Sigmoid colon (tissue), 7 donors: ENCODE results near the gene LITAF. TPM values are rescaled to one million over a fixed set of nuclear protein-coding genes. Genes with fewer than 3 reads are reported as not detected.
"Not testable (repeated sequence)": the region's sequence is repeated elsewhere in the genome, so short reads cannot be mapped to it uniquely, and the experiment has no call there.

Experiments
- DNase-seq: peaks from one replicate; pipeline ENCODE4 v3.0.0-alpha.2; 2019
- H3K27ac ChIP-seq, 4 donors: fragments of 200-600 bp; sonication (generic); one replicate each; pipeline ENCODE4 v1.5.1; 2016 to 2019; ENCODE audit warnings: mild to moderate bottlenecking in 1 of 4
- H3K27me3 ChIP-seq, 3 donors: fragments of 200-600 bp; sonication (generic); one replicate each; pipeline ENCODE4 v1.5.1; 2019; ENCODE audit warnings: mild to moderate bottlenecking in 1 of 3
- H3K36me3 ChIP-seq, 4 donors: fragments of 200-600 bp; sonication (generic); one replicate each; pipeline ENCODE4 v1.5.1; 2016 to 2019
- H3K4me1 ChIP-seq, 4 donors: fragments of 200-600 bp; sonication (generic); one replicate each; pipeline ENCODE4 v1.5.1; 2017 to 2019
- H3K4me3 ChIP-seq, 4 donors: fragments of 200-600 bp; sonication (generic); one replicate each; pipeline ENCODE4 v1.5.1; 2017 to 2019; ENCODE audit warnings: mild to moderate bottlenecking in 2 of 4, moderate library complexity in 1 of 4
- H3K9me3 ChIP-seq, 4 donors: fragments of 200-600 bp in 3 of 4; sonication (generic) in 3 of 4; one replicate each; pipeline versions ENCODE4 v1.5.1 to v1.6.1; 2013 to 2019
- EP300 ChIP-seq, 4 donors: sonication (generic); formaldehyde crosslinking; IDR thresholded peaks; one replicate each; pipeline ENCODE4 v1.6.1; 2017; ENCODE audit warnings: antibody characterized with exemption in 4 of 4
- POLR2A ChIP-seq, 2 donors: fragments of 450-650 bp; IDR thresholded peaks; one replicate each; pipeline ENCODE4 v1.6.1; 2016; ENCODE audit warnings: antibody characterized with exemption in 2 of 2, mild to moderate bottlenecking in 2 of 2, moderate library complexity in 2 of 2
- POLR2AphosphoS5 ChIP-seq, 4 donors: sonication (generic); formaldehyde crosslinking; IDR thresholded peaks; one replicate each; pipeline ENCODE4 v1.6.1; 2017; ENCODE audit warnings: antibody characterized with exemption in 4 of 4
- WGBS, 2 donors: extraction: QIAGEN DNeasy Blood & Tissue Kit; methylation state at CpG; one replicate each; pipeline ENCODE4 v1.1.7; 2013; 5-methylcytosine and 5-hydroxymethylcytosine counted together
- intact Hi-C: fragments of 100-400 bp; cut with DNase I; formaldehyde crosslinking; loops from one replicate; pipeline ENCODE4 v1.15.1; 2023
- polyA plus RNA-seq, 3 donors: library from polyadenylated mRNA; stranded (reverse); fragments of 200-250 nt; gene quantifications; one replicate each; pipeline ENCODE4 v1.2.3, GENCODE V29; 2013
- total RNA-seq, 4 donors: library from RNA; depleted of rRNA; stranded (reverse); fragments of >200 nt; gene quantifications; one replicate each; pipeline ENCODE4 v1.1.0, GENCODE V29; 2016
- TF ChIP-seq, protein P1 (sequence below), 4 experiments: fragments of 450-650 bp in 3 of 4; fragments of 200-600 bp in 1 of 4; IDR thresholded peaks; one replicate each; pipeline ENCODE4 v1.5.1; 2016 to 2019; ENCODE audit warnings: antibody characterized with exemption in 4 of 4, mild to moderate bottlenecking in 3 of 4, moderate library complexity in 2 of 4
- donor health status: healthy with polysubstance abuse.
- donor health status: Bipolar disorder and iron deficiency.
- donor health status: healthy.

The LITAF gene
- total and polyA plus RNA-seq, 7 donors: 20.6 to 307 (median 55.1) TPM

- no peak for TF ChIP-seq POLR2A (IDR thresholded peaks at IDR 0.05)
- TF ChIP-seq, protein P1, sequence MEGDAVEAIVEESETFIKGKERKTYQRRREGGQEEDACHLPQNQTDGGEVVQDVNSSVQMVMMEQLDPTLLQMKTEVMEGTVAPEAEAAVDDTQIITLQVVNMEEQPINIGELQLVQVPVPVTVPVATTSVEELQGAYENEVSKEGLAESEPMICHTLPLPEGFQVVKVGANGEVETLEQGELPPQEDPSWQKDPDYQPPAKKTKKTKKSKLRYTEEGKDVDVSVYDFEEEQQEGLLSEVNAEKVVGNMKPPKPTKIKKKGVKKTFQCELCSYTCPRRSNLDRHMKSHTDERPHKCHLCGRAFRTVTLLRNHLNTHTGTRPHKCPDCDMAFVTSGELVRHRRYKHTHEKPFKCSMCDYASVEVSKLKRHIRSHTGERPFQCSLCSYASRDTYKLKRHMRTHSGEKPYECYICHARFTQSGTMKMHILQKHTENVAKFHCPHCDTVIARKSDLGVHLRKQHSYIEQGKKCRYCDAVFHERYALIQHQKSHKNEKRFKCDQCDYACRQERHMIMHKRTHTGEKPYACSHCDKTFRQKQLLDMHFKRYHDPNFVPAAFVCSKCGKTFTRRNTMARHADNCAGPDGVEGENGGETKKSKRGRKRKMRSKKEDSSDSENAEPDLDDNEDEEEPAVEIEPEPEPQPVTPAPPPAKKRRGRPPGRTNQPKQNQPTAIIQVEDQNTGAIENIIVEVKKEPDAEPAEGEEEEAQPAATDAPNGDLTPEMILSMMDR (IDR thresholded peaks at IDR 0.05): no peak
- TF ChIP-seq EP300 (IDR thresholded peaks at IDR 0.05): no peak
- no peak for TF ChIP-seq POLR2AphosphoS5 (IDR thresholded peaks at IDR 0.05)
Observed at GRCh38 chr16:11507991-11508390, 78.7 kb downstream of the LITAF start.

DNA sequence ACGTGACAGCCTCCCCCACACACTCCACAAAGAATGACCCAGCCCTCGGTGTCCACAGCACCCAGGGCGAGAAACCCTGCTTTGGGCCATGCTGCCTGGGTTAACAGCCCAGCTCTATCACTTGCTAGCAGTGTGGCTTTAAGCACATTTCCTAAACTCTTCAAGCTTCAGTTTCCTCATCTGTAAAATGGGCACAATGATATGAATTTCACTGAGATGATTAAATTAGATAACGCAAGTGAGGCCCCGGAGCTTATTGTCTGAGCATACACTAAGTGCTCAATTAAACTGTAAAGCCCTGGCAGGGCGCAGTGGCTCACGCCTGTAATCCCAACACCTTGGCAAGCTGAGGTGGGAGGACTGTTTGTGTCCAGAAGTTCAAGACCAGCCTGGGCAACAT is 79.4 kb downstream of the LITAF start:
- no peak overlapping the region for H3K4me3 ChIP-seq
- no peak for DNase-seq
- H3K36me3 ChIP-seq: no peaks in the 10 kb centered on the region
- TF ChIP-seq, protein P1 (IDR thresholded peaks at IDR 0.05): no peak
- TF ChIP-seq EP300 (IDR thresholded peaks at IDR 0.05): no peak
- TF ChIP-seq POLR2AphosphoS5 (IDR thresholded peaks at IDR 0.05): no peak
- TF ChIP-seq POLR2A (IDR thresholded peaks at IDR 0.05): no peak
- WGBS, 2 donors: 90 to 91% methylated on average over 7 of the region's 7 CpGs
- intact Hi-C loops: no loop called here
- no peaks in the 10 kb centered on the region for H3K4me1 ChIP-seq
- H3K9me3 ChIP-seq: no peaks in the 10 kb centered on the region
- no peaks in the 10 kb centered on the region for H3K27me3 ChIP-seq
- no peak overlapping the region for H3K27ac ChIP-seq

More at GRCh38 chr16:11507991-11508390, 78.7 kb downstream of the LITAF start:
- no peak overlapping the region for H3K4me3 ChIP-seq
- intact Hi-C loops: no loop called here
- no peaks in the 10 kb centered on the region for H3K9me3 ChIP-seq
- H3K36me3 ChIP-seq: no peaks in the 10 kb centered on the region
- H3K27ac ChIP-seq: no peak overlapping the region
- 88 to 91% methylated on average over 3 of the region's 3 CpGs for WGBS, 2 donors
- no peak for DNase-seq
- no peaks in the 10 kb centered on the region for H3K27me3 ChIP-seq
- H3K4me1 ChIP-seq: no peaks in the 10 kb centered on the region

- H3K9me3 ChIP-seq: no peaks in the 10 kb centered on the region
- no peak overlapping the region for H3K4me3 ChIP-seq
- intact Hi-C loops: no loop called here
- H3K27me3 ChIP-seq: no peaks in the 10 kb centered on the region
- H3K4me1 ChIP-seq: no peaks in the 10 kb centered on the region
- no peak for DNase-seq
- no peak overlapping the region for H3K27ac ChIP-seq
- H3K36me3 ChIP-seq: no peaks in the 10 kb centered on the region
- 52 to 81% methylated on average over 12 of the region's 12 CpGs for WGBS, 2 donors
- TF ChIP-seq POLR2AphosphoS5 (IDR thresholded peaks at IDR 0.05): no peak
- TF ChIP-seq, protein P1 (IDR thresholded peaks at IDR 0.05): no peak
- TF ChIP-seq EP300 (IDR thresholded peaks at IDR 0.05): no peak
- TF ChIP-seq POLR2A (IDR thresholded peaks at IDR 0.05): no peak
Observed at GRCh38 chr16:11506741-11507305, 79.9 kb downstream of the LITAF start.

DNA sequence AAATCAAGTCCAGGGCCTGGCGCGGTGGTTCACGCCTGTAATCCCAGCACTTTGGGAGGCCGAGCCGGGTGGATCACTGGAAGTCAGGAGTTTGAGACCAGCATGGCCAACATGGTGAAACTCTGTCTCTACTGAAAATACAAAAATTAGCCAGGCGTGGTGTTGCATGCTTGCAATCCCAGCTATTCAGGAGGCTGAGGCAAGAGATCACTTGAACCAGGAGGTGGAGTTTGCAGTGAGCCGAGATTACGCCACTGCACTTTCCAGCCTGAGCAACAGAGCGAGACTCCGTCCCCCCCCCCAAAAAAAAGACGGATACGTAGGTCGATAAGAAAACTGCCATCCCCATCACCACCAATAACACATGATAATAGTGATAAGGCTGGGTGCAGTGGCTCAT is 82.5 kb downstream of the LITAF start:
- 91 to 92% methylated on average over 13 of the region's 13 CpGs for WGBS, 2 donors
- H3K27me3 ChIP-seq, H3K4me1 ChIP-seq, H3K9me3 ChIP-seq, H3K36me3 ChIP-seq, H3K4me3 ChIP-seq, H3K27ac ChIP-seq, intact Hi-C loops, DNase-seq: not testable (repeated sequence)

GRCh38 chr16:11503566-11503965 is 83.2 kb downstream of the LITAF start:
- H3K4me3 ChIP-seq: no peak overlapping the region
- no peak for DNase-seq
- H3K9me3 ChIP-seq: no peaks in the 10 kb centered on the region
- peaks cover 0 to under 1% (median 0%) of the 10 kb centered on the region in 4 donors for H3K4me1 ChIP-seq
- no peak overlapping the region for H3K27ac ChIP-seq
- H3K27me3 ChIP-seq: no peaks in the 10 kb centered on the region
- no peaks in the 10 kb centered on the region for H3K36me3 ChIP-seq
- intact Hi-C loops: no loop called here
- no peak for TF ChIP-seq EP300 (IDR thresholded peaks at IDR 0.05)
- no peak for TF ChIP-seq POLR2AphosphoS5 (IDR thresholded peaks at IDR 0.05)
- TF ChIP-seq, protein P1 (IDR thresholded peaks at IDR 0.05): no peak
- TF ChIP-seq POLR2A (IDR thresholded peaks at IDR 0.05): no peak
- WGBS, 2 donors: 65 to 83% methylated on average over 10 of the region's 10 CpGs
